HEK293 (cell line): ENCODE results near the gene GUCA1C.

Source experiments
- EGR2 ChIP-seq: fragments of 450-650 bp; formaldehyde crosslinking; IDR thresholded peaks from 2 replicates; pipeline ENCODE4 v1.5.1; 2016; ENCODE audit warnings: low read depth, missing biosample characterization, missing genetic modification characterization
- MYNN ChIP-seq: fragments of 450-650 bp; formaldehyde crosslinking; IDR thresholded peaks from 2 replicates; pipeline ENCODE4 v1.5.1; 2016; ENCODE audit warnings: missing biosample characterization, missing genetic modification characterization, borderline replicate concordance
- OVOL3 ChIP-seq: fragments of 450-650 bp; formaldehyde crosslinking; IDR thresholded peaks from 2 replicates; pipeline ENCODE4 v1.5.1; 2016; ENCODE audit warnings: missing biosample characterization, missing genetic modification characterization
- REPIN1 ChIP-seq: fragments of 450-650 bp; formaldehyde crosslinking; IDR thresholded peaks from 2 replicates; pipeline ENCODE4 v1.5.1; 2017; ENCODE audit warnings: missing biosample characterization, missing genetic modification characterization, low read depth
- YY1 ChIP-seq: fragments of 450-650 bp; formaldehyde crosslinking; IDR thresholded peaks from 2 replicates; pipeline ENCODE4 v1.5.1; 2018; ENCODE audit warnings: missing biosample characterization, missing genetic modification characterization
- ZBTB17 ChIP-seq: fragments of 450-650 bp; formaldehyde crosslinking; IDR thresholded peaks from 2 replicates; pipeline ENCODE4 v1.5.1; 2016; ENCODE audit warnings: missing biosample characterization, missing genetic modification characterization
- ZNF175 ChIP-seq: fragments of 450-650 bp; formaldehyde crosslinking; IDR thresholded peaks from 2 replicates; pipeline ENCODE4 v1.5.1; 2016; ENCODE audit warnings: missing biosample characterization, missing genetic modification characterization
- TF ChIP-seq, protein P1 (sequence below): fragments of 450-650 bp; formaldehyde crosslinking; IDR thresholded peaks from 2 replicates; pipeline ENCODE4 v1.5.1; 2016; ENCODE audit warnings: missing biosample characterization, missing genetic modification characterization
- TF ChIP-seq, protein P2 (sequence below): fragments of 450-650 bp; formaldehyde crosslinking; IDR thresholded peaks from 2 replicates; pipeline ENCODE4 v1.5.1; 2016; ENCODE audit warnings: missing biosample characterization, missing genetic modification characterization
- TF ChIP-seq, protein P3 (sequence below): fragments of 450-650 bp; formaldehyde crosslinking; IDR thresholded peaks from 2 replicates; pipeline ENCODE4 v1.5.1; 2016; ENCODE audit warnings: missing biosample characterization, missing genetic modification characterization
- TF ChIP-seq, protein P4 (sequence below): IDR thresholded peaks from 2 replicates; pipeline ENCODE4 v1.6.1; 2011; ENCODE audit warnings: mild to moderate bottlenecking, low read depth, low read length, borderline replicate concordance
- TF ChIP-seq, protein P5 (sequence below): fragments of 450-650 bp; formaldehyde crosslinking; IDR thresholded peaks from 2 replicates; pipeline ENCODE4 v1.5.1; 2017; ENCODE audit warnings: missing biosample characterization, missing genetic modification characterization

DNA sequence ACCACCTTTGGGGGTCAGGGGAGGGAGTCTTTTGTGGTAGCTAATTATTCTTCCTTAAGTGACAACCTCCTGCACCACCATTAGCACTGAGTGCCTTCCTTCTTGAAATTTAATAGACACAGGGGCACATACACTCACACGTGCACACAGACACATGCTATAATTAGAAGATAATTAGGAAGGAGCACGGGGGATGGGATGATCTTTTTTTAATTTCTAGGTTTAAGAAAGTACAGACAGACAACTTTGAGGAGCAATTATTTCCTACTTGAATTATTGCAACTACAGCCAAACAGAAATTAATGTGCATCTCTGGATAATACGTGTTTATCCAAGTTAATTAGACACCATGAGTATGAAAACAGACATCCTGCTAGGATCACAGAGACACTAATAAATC is 44.8 kb upstream of the GUCA1C start:
- no peak for TF ChIP-seq YY1 (tag by site-specific recombination)
- no peak for TF ChIP-seq EGR2 (tag by site-specific recombination)
- TF ChIP-seq, protein P1, sequence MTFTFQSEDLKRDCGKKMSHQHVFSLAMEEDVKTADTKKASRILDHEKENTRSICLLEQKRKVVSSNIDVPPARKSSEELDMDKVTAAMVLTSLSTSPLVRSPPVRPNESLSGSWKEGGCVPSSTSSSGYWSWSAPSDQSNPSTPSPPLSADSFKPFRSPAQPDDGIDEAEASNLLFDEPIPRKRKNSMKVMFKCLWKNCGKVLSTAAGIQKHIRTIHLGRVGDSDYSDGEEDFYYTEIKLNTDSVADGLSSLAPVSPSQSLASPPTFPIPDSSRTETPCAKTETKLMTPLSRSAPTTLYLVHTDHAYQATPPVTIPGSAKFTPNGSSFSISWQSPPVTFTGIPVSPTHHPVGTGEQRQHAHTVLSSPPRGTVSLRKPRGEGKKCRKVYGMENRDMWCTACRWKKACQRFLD (tag by site-specific recombination): no peak
- TF ChIP-seq OVOL3 (tag by site-specific recombination): no peak
- no peak for TF ChIP-seq ZNF175
- TF ChIP-seq REPIN1: no peak
- TF ChIP-seq, protein P2, sequence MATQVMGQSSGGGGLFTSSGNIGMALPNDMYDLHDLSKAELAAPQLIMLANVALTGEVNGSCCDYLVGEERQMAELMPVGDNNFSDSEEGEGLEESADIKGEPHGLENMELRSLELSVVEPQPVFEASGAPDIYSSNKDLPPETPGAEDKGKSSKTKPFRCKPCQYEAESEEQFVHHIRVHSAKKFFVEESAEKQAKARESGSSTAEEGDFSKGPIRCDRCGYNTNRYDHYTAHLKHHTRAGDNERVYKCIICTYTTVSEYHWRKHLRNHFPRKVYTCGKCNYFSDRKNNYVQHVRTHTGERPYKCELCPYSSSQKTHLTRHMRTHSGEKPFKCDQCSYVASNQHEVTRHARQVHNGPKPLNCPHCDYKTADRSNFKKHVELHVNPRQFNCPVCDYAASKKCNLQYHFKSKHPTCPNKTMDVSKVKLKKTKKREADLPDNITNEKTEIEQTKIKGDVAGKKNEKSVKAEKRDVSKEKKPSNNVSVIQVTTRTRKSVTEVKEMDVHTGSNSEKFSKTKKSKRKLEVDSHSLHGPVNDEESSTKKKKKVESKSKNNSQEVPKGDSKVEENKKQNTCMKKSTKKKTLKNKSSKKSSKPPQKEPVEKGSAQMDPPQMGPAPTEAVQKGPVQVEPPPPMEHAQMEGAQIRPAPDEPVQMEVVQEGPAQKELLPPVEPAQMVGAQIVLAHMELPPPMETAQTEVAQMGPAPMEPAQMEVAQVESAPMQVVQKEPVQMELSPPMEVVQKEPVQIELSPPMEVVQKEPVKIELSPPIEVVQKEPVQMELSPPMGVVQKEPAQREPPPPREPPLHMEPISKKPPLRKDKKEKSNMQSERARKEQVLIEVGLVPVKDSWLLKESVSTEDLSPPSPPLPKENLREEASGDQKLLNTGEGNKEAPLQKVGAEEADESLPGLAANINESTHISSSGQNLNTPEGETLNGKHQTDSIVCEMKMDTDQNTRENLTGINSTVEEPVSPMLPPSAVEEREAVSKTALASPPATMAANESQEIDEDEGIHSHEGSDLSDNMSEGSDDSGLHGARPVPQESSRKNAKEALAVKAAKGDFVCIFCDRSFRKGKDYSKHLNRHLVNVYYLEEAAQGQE (tag by site-specific recombination): no peak
- TF ChIP-seq, protein P3, sequence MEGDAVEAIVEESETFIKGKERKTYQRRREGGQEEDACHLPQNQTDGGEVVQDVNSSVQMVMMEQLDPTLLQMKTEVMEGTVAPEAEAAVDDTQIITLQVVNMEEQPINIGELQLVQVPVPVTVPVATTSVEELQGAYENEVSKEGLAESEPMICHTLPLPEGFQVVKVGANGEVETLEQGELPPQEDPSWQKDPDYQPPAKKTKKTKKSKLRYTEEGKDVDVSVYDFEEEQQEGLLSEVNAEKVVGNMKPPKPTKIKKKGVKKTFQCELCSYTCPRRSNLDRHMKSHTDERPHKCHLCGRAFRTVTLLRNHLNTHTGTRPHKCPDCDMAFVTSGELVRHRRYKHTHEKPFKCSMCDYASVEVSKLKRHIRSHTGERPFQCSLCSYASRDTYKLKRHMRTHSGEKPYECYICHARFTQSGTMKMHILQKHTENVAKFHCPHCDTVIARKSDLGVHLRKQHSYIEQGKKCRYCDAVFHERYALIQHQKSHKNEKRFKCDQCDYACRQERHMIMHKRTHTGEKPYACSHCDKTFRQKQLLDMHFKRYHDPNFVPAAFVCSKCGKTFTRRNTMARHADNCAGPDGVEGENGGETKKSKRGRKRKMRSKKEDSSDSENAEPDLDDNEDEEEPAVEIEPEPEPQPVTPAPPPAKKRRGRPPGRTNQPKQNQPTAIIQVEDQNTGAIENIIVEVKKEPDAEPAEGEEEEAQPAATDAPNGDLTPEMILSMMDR (tag by site-specific recombination): no peak
- no peak for TF ChIP-seq ZBTB17
- TF ChIP-seq, protein P4, sequence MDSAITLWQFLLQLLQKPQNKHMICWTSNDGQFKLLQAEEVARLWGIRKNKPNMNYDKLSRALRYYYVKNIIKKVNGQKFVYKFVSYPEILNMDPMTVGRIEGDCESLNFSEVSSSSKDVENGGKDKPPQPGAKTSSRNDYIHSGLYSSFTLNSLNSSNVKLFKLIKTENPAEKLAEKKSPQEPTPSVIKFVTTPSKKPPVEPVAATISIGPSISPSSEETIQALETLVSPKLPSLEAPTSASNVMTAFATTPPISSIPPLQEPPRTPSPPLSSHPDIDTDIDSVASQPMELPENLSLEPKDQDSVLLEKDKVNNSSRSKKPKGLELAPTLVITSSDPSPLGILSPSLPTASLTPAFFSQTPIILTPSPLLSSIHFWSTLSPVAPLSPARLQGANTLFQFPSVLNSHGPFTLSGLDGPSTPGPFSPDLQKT: no peak
- TF ChIP-seq MYNN (tag by site-specific recombination): no peak
- TF ChIP-seq, protein P5, sequence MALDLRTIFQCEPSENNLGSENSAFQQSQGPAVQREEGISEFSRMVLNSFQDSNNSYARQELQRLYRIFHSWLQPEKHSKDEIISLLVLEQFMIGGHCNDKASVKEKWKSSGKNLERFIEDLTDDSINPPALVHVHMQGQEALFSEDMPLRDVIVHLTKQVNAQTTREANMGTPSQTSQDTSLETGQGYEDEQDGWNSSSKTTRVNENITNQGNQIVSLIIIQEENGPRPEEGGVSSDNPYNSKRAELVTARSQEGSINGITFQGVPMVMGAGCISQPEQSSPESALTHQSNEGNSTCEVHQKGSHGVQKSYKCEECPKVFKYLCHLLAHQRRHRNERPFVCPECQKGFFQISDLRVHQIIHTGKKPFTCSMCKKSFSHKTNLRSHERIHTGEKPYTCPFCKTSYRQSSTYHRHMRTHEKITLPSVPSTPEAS (tag by site-specific recombination): no peak
